ENCODE results near the gene DOCK10.

DNA sequence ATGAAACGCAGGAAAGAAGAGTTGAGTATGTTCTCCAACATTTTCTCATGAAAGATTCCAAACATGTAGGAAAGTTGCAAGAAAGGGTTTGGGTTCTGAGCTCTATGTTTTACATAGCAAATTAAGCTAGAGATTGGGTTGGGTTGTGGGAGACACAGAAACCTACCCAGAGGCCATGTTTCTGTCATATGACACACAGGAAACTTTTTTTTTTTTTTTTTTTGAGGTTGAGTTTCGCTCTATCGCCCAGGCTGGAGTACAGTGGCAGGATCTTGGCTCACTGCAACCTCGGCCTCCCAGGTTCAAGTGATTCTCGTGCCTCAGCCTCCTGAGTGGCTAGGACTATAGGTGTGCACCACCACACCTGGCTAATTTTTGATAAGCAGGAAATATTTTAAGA, 57.6 kb downstream of the DOCK10 start:
- no peak for TF ChIP-seq POLR2A (IDR thresholded peaks at IDR 0.05)
- TF ChIP-seq, protein P1, sequence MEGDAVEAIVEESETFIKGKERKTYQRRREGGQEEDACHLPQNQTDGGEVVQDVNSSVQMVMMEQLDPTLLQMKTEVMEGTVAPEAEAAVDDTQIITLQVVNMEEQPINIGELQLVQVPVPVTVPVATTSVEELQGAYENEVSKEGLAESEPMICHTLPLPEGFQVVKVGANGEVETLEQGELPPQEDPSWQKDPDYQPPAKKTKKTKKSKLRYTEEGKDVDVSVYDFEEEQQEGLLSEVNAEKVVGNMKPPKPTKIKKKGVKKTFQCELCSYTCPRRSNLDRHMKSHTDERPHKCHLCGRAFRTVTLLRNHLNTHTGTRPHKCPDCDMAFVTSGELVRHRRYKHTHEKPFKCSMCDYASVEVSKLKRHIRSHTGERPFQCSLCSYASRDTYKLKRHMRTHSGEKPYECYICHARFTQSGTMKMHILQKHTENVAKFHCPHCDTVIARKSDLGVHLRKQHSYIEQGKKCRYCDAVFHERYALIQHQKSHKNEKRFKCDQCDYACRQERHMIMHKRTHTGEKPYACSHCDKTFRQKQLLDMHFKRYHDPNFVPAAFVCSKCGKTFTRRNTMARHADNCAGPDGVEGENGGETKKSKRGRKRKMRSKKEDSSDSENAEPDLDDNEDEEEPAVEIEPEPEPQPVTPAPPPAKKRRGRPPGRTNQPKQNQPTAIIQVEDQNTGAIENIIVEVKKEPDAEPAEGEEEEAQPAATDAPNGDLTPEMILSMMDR (IDR thresholded peaks at IDR 0.05), result no peak
